ENCODE results near the gene CSMD2.

CSMD2 gene

GRCh38 chr1:33659641-33660040, 505.4 kb downstream of the CSMD2 start:
- no peak for DNase-seq

DNA sequence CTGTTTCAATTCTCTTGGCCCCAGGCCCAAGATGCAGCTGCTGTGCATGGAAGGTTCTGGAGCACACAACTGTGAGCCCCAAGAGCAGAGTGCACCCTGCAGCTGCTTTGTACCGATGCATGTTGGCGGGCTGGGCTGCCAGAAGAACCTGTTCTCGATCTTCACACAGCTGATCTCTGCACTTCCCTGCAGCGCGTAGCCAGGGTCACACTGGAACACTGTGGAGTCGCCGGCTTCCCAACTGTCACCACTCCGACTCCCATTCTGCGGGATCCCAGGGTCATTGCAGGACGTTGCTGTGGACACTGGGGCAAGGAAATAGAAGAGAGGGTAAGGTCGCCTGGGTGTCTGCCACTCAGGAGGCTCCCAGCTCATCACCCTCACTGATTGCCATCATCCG, 507.2 kb downstream of the CSMD2 start:
- DNase-seq: no peak

DNA sequence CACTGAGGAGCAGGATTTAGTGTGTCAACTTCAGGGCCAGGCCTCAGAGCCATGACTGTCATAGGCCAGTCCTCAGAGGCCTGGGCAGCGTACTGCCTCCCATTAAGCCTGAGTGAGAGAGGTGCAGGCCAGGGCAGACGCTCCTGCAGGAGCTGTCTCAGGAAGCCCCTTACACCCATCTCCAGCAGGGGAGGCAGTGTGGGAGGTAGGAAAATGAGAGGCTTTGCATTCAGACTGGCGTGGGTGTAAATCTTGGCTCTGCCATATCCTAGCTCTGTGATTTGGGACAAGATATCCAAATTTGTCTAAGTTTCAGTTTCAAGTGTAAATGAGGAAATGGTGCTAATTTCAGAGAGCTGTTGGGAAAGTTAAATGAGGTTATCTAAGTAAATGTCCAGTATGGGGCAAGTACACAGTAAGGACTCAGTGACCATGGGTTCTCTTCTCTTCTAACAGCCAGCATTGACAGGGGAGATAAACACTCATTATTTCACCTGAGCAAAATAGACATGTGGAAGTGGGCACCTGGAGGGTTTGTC, 508.5 kb downstream of the CSMD2 start:
- no peak for DNase-seq

DNA sequence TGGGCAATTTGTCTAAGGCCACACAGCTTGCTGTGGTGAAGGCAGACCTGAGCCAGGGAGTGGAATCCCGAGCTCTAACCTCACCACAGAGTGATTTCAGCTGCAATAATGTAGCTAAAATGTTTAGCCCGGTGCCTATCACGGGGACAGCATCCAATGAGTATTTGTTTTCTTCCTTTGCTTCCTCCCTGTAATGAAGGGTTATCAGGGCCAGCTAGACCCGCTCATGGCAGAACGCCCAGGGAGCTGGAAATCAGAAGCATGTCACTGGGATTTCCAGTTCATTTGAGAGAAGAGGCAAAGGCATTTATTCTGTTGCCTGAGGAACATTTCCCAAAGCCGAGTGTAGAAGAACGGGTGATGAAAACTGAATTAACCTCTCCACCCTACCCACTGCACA, 509.5 kb downstream of the CSMD2 start:
- no peak for DNase-seq

DNA sequence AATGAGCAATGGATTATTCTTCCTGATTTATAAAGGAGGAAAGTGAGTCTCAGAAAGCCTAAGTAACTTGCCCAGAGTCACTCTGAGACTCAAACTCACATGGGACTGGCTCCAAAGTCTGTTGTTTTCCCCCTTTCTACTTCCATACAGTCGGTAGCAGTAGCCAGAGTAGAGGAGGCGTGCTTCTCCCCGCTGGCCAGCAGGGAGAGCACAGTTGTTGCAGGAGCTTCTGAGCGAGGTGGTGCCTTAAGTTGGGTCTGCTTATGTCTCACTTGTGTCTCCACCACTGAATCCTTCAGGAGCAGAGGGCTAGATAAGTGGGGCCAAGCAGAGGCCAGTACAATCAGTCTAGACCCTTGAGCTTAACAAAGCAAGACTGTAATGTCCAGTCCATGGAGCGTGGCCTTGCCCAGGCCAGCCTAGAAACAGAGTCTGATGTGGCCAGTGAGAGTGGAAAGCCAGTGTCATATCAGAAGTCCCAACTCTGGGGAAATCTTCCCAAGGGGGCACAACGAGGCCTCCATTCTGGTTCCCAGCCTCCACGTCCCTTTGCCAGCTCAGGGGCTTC, 510.7 kb downstream of the CSMD2 start:
- DNase-seq: no peak

GRCh38 chr1:33653226-33653625, 511.8 kb downstream of the CSMD2 start:
- no peak for DNase-seq

- no peak for DNase-seq
Measured at GRCh38 chr1:33650708-33651107, 514.3 kb downstream of the CSMD2 start.

DNA sequence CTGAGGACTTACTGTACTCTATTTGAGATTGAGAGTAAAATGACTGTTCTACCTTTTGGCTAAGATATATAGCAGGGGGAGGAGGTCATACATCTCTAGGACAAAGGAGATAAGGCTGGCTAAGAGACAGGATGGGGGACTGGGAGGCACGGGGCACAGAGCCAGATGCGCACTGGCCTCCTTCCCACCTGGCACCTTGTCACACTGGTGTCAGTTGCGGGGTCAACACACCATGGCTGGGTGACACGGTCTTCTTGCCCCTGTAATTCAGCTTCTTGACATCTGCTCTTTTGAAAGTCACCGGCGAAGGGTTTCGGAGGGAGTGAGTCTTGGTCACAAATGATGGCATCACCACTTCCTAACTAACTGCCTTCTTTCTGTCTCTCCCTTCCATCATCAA, 515.3 kb downstream of the CSMD2 start:
- no peak for DNase-seq

- no peak for DNase-seq
Measured at GRCh38 chr1:33643216-33643615, 521.8 kb downstream of the CSMD2 start.

GRCh38 chr1:33641104-33641830, 523.8 kb downstream of the CSMD2 start:
- DNase-seq: no peak

DNA sequence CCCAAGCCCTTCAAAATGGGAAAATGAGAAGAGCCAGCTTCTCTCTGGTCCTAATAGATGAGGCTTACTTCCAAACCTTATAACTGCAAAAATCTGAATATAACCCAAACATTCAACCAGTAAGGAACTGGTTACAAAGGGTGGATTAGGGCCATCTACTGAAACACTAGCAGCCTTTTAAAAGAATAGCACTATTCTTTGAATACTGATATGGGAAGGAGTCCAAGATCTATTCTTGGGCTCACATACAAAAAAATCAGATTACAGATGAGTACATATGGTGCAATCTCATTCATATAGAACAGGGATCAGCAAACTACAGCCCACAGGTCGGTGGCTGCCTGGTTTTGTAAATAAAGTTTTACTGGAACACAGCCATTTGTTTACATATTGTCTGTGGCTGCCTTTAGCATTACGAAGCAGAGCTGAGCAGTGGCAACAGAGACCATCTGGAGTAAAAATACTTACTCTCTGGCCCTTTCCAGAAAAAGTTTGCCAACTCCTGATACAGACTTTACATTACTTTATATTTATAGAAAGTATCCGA, 524.8 kb downstream of the CSMD2 start:
- DNase-seq: no peak

GRCh38 chr1:33637846-33638440, 527.1 kb downstream of the CSMD2 start:
- no peak for DNase-seq

DNA sequence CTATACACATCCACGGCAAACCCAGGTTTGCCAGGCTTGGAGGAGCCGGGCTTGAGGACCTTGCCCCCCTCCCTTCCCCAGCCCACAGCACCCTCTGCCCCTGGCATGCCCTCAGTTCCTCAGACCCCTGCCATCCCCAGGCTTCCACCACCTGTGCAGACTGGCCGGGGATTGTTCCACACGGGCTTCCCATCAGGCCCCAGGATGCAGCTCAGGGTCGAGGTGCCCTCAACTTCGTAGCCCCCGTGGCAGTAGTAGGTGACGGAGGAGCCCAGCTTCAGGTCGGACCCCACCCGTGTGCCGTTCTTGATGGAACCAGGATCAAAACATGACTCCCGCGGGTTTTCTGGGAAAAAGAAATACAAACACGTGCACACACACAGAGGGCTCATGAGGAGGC, 528.8 kb downstream of the CSMD2 start:
- DNase-seq: no peak

DNA sequence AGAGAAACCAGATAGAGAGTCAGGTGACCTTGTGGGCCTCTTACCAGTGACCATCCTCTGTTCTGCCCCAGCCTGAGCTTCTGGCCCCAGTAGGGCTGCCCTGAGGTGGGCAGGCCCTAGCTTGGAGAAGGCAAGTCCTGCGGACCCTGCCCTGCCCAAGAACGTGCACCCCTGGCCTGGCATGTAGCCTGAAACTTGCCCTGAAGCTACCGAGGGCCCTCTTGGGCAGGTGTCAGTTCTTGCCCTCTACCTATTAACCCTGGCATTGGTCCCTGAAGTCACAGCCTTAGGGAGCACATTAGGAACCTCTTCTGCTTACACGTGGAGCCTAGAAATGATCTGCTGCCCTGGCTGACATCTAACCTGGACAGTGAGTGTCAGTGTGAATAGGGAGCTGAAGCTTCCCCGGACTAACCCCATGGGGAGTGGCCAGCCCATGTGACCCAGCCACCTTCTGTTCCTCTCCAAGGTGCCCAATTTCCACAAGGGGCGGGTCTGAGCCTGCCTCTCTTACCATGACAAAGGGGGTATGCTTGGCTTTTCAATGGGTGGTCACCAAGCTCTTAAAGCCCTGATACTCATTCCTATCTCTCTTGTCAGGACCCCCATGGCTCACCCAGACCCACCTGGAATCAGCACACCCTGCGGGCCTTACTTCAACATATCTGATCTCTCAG, 529.6 kb downstream of the CSMD2 start:
- no peak for DNase-seq

DNA sequence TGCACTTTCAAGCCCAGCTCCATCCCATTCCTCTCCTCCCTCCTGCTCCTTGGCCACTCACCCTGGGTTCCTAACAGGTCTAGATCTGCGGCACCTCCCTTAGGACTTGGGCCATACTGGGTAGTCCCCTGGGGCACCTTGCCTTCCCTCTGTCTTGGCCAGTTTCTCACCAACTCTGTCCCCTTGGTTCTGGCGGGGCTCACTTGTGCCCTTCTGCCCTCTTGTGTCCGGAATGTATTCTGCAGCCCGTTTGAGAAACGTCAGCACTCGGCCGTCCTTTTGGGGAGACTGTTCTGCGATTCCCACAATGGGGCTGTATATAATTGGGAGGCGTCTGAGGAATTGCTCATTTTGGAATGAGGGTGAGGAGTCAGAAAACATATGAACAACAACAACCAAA, 530.2 kb downstream of the CSMD2 start:
- no peak for DNase-seq

DNA sequence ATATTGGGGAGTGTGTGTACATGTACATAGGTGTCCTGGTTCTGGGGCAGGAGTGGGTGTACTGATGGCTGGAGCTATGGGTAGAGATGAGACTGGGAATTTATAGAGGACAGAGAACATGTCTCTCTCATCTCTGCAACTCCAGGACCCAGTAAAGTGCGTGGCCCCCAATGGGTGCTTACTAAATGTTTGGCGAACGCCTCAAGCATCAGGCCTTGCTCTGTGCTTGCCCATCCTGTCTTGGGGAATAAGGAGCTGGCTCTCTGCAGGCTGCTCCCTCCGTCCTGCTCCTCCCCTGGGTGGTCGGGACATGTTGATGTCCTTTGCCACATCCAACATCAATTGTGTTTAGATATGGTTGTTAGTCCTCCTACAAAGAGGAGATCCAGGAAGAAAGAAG, 530.9 kb downstream of the CSMD2 start:
- DNase-seq: no peak

- DNase-seq: peak; percentile 86
Measured at GRCh38 chr1:33633019-33633801, 531.8 kb downstream of the CSMD2 start.

DNA sequence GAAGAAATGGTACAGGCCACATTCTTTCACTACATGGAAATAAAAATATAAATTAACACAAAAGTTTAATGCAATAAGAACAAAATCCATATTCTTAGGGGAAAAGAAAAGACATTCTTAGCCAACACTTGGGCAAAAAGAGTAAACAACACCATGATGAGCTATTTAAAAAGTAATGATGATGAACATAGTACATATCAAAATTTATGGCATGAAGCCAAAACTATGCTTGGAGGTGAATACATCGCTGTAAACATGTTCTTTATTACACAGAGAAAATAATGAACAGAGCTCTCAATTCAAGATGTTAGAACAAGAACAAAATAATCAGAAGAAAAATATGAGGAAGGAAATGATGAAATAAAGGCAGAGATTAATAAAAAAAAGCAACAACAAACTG, 534.3 kb downstream of the CSMD2 start:
- DNase-seq: no peak

DNA sequence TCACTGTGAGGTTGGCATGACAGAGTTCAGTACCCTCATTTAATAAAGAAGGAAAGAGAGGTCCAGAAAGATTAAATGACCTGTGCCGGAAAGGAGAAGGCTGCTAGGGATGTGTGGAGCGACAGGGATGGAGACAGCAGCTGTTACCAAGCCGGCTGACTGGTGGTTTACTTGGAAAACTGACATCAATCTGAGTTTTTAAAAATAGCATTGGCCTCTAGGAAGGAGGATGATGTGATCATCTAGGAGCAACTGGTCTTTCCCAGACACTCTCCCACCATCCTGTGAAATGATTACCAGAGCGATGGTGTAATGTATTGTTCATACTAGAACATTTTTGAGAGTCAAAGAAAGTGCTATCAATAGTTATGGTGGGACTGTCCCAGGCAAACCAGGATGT, 538.2 kb downstream of the CSMD2 start:
- DNase-seq: no peak

DNA sequence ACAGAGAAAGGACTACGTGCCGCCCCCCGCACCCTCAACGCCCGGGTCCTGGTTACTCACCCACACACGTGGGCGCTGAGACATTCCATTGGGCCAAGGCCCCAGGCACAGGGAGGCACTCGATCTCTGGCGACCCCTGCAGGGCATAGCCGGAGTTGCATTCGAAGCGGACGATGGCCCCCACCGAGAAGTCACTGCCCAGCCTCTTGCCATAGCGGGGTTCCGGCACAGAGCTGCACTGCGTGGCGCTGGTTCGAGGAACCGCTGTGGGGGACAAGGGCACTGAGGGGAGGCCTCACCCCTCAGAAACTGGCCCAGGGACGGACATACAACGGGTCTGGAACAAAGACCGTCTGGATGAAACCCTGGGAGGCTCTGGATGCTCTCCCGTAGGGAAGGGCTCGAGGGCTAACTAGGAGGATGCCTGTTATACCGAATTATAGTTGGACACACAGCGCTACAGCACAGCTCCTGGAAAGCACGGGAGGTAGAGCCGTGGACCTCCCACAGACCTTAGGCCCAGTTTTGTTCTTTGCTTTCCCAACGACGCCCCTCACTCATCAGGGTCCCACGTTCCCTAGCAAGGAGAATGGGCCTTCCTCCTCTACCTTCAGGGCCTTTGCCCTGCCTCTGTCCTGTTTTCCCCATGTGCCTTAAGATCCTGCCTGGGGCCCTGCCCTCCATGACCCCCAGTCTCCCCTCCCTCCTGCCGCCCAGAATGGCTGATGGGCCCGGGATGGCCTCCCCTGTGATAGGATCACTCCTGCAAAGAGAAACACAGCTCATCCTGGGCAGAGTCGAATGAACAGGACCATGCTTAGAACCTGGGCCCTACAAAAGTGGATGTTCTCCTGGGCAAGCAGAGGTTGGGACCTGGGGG, 539.8 kb downstream of the CSMD2 start:
- no peak for DNase-seq

DNA sequence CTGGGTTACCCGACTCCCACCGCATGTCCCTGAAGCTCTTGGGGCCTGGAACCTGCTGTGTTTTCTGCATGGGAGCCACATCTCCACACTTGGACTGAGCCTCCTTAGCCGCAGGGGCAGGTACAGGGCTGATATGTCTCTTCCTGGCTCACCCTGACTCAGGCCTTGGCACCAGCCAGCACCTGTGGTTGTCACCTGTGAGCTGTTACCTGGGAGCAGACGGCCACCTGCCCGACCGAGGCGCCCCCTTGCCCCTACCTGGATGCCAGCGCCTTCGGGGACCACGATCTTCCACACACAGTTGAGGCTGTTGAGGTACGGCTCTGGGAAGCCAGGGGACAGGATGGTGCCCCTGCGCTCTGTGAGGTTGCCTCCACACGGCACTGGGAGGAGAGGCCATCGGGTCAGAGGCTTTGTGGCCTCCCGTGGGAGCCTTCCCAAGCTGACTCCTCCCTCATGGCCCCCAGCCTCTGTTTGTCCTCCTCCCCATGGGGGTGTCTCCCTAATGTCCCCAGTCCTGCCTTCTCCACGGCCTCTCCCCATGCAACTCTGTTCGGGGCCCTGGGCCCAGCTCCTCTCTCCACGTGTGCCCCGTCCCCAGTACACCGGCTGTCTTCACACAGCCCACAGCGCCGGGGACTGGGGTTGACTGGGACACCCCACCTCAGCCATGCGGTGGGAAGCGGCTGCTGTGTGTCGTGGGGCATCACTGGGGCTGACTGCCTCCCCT, 540.6 kb downstream of the CSMD2 start:
- DNase-seq: no peak

Data from activated naive CD4-positive, alpha-beta T cell treated with anti-CD3 and anti-CD28 coated beads, Interleukin-2, amount 50 U/mL, for 16 hours (primary cell).